Myocyte (in vitro differentiated cells): Measurements from ENCODE around the gene PC. TPM values are rescaled to one million over a fixed set of nuclear protein-coding genes. Genes with fewer than 3 reads are reported as not detected.

Source experiments
- DNase-seq: peaks from one replicate; pipeline ENCODE4 v3.0.0-alpha.2; 2012; ENCODE audit warnings: low read depth
- total RNA-seq: library from RNA; depleted of rRNA; stranded (reverse); fragments of >200 nt; gene quantifications from 2 replicates; pipeline ENCODE4 v1.2.3, GENCODE V29; 2014

PC gene
- total RNA-seq, 1 donor from 2014 or later = 55.2 TPM

GRCh38 chr11:66912361-66912760, 45.8 kb downstream of the PC start:
- no peak for DNase-seq

GRCh38 chr11:66910669-66911068, 47.5 kb downstream of the PC start:
- DNase-seq = no peak

DNA sequence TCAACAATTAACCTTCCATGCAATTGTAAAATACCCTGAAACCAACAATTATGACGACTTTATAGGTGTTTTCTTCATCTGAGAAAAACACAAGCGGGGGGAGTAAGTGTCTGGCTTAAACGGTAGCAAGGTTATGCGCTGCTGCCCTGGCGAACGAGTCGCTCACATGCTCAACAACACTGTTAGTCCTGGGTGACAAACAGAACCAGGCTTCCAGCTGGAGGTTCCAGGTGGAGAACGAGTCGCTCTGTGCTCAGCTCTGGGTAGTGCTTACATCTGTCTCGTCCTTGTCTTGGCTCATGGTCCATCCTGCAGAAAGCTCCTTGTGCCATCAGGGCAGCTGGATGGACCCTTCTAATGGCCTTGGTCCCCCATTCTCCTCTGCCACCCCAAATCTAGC, 48.2 kb downstream of the PC start:
- DNase-seq = no peak

GRCh38 chr11:66909181-66909580, 49.0 kb downstream of the PC start:
- no peak for DNase-seq

GRCh38 chr11:66907751-66908630, 50.2 kb downstream of the PC start:
- peak; percentile 40 for DNase-seq

DNA sequence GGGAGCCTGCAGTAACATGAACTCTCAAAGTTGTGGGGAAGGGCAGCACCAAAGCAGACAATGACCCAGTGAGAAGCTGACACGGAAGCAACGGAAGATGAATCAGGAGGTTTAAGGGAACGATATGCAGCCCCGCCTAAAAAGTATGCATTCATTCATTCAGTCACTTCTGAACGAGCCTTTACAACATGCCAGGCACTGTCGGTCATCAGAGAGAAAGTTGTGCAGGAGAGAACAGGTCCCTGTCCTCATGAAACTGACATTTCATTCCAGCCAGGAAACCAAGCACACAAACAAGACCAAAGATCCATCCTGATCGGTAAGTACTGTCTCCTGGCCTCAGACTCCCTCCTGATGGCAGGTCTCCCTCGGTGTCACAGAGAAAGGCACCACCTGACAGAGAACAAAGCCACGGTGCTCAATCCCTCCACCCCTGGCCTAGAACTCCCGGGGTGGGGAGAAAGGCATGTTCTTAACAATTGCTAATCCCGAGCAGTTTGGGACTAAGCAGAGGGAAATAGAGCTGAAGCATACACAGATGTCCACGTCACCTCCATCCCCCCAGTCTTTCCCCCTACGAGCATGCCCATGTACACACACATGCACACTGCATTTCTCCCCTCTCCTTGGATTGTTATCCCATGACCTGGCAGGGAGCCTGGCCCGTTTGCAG, 52.0 kb downstream of the PC start:
- DNase-seq = no peak

DNA sequence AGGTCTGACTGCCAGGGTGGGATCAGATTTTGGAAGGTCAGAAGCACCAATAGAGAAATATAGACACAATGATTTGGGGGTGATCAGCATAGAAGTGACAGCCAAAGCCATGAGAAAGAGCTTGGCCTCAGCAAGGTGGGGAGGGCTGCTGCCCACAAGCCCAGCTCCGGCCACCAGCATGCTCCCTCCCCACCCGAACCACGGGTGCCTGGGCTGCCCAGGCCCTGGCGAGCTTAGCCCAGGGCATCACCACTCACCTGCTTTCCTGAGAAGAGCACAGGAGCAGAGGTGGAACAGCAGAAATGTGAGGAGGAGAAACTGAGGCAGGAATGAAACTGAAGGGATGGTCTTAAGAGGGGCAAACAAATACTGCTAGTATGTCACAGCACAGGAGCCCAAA, 52.6 kb downstream of the PC start:
- no peak for DNase-seq

DNA sequence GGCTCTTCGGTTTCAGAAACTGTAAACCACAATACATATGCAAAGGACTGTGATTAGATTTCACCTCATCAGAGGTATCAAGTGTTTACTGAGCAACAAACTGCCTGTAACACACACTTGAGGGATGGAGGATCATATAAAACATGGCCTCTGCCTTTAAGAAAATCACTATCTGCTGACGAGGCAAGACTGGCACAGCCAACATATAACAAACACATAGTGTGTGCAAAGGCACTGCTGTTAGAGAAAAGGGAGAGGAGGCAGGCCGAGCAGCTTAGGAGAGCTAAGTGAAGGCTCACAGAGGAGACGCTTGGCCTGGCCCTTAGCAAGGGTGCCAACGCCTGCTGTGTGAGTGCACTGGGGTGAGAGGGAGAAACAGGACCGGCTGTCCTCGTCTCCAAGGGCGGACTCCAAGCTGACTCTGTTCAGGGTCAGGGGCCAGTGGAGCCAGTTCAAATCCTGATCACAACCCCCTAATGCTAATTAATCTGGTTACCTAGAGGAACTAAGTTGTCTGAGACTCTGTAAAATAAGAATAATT, 53.1 kb downstream of the PC start:
- no peak for DNase-seq

- no peak for DNase-seq
Measured at GRCh38 chr11:66904561-66904960, 53.6 kb downstream of the PC start.

DNA sequence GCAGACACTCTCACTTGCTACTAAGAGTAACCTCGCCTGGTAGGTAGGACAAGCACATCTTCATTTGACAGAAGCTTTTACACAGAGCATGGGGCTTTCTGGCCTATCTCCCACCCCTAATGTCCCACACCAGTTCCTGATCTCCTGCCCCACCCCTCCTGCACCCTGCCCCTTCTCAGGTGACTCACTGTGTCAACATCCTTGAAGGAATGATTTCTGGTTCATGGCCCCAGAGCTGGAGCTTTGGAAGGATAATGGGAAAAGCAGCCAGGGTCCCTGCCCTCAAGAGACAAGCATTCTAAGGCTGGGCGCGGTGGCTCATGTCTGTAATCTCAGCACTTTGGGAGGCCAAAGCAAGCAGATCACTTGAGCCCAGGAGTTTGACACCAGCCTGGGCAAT, 54.1 kb downstream of the PC start:
- no peak for DNase-seq

DNA sequence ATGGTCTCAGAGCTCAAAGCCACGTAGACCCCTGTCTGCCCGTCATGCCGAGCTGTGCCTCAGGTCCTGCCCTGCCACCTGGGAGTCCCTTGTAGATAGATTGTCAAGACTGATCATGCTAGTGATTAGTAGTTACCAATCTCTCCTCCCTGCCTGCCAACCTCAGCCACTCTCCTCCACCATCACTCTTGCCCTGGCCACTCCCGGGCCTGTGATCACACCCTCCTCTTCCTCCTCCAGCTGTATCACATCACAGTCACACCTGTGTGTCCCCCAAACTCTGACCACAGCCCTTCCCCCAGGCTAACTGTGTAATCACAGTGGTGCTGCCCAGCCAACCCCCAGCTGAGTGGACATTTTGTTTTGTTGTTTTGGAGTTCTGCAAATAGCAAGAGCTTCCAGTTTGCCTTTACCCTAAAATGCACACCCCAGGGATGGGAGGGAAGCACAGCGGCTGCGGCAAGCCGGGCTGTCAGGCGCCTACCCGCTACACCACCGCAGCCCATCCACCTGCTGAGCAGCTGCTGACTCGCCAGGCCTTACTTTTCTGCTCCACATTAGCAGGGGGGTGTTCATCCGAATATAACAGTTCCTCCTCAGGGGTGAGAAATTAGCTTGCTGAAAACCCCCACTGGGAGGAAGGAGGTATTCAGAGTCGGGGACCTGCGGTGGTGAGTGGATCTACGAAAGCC, 55.6 kb downstream of the PC start:
- DNase-seq = peak; percentile 7

- no peak for DNase-seq
Measured at GRCh38 chr11:66901964-66902390, 56.2 kb downstream of the PC start.

DNA sequence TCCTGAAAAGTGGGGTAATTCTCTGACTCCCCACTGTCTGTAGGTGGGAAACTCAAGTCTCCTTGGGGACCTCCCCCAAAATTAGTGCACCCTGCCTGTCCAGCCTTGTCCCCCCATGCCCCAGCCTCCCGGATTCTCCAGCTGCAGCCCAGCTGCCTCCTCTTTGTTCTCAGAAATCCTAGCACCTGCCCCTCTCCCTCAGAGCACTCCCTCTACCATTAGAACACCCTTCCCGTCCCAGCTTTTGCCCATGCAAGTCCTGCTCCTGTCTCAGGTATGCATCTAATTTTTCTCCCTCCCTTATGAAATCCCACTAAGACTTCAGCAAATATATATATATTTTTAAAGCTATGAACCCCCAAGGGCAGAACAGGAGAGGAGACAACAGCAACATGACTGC, 64.0 kb downstream of the PC start:
- no peak for DNase-seq

DNA sequence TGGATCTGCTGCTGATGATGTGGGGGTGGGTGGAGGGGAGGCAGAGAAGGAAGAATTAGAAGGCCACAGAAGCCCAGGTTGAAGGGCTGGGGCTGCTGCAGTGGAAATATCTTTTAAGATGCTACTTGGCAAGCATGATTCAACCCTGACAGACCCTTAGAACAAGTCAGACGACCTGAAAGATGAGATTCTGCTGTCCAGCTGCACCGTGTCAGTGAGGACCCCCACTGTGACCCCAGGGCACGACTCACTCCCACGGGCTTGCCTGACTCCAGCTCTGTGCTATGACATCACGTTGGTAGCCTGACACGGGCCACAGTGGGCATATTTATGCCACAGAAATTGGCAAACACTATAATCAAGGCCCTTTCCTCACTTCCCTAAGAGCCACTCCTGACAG, 65.3 kb downstream of the PC start:
- DNase-seq = peak; percentile 14

DNA sequence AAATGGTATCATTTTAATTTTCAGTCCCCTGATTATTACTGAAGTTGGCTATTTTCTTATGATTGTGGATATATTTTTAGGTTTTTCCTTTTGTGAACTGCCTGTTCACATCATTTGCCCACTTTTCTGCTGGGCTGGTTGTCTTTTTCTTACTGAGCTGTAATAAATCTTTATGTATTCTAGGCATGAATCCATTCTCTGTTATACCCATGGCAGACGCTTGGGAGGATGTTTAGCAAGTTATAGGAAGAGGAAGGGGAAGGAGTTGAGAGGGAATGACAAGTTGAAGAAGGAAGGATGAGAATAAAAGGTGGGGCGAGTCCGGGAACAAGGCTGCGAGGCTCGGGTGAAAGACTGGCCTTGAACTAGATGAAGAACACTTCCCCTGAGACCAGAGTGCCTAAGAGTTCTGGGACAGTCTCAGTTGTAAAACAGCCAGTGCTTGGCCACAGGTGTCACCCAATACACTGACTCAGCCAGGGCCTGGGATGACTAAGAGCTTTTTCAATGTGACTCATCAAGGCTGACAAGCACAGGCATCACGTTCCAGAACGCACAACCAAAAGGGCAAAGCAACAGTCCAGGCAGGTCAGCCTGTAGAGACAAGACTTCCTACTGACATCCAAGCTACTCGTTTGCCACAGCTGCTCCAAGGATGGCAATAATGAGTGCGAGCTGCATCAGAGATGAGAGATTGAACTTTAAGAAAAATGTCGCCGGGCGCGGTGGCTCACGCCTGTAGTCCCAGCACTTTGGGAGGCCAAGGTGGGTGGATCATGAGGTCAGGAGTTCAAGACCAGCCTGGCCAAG, 66.1 kb downstream of the PC start:
- DNase-seq = peak; percentile 96

GRCh38 chr11:66889960-66890359, 68.2 kb downstream of the PC start:
- peak; percentile 17 for DNase-seq

- DNase-seq = no peak
Measured at GRCh38 chr11:66888282-66888681, 69.9 kb downstream of the PC start.

DNA sequence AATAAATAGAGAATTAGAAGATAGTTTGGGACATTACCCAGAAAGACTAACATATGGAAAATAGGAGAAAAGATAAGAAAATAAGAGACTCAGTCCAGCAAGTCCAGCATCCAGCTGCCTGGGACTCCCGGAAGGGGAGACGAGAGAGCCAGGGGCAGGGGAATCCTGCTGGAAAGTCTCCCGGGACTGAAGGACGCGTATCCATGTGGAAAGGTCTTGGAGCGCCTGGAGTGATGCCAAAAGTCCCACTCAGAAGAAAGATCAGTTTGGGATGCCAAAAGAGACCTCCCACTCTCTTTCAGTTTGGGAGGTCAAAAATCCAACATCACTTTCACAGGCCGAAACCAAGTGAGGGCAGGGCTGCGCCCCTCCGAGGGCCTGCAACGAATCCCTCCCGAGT, 70.7 kb downstream of the PC start:
- no peak for DNase-seq

- no peak for DNase-seq
Measured at GRCh38 chr11:66886671-66887221, 71.4 kb downstream of the PC start.

- no peak for DNase-seq
Measured at GRCh38 chr11:66885950-66886440, 72.2 kb downstream of the PC start.
